RPMI7951 (cell line): Measurements from ENCODE around the gene XRRA1. TPM values are rescaled to one million over a fixed set of nuclear protein-coding genes. Genes with fewer than 3 reads are reported as not detected.
"Not testable (repeated sequence)": the region's sequence is repeated elsewhere in the genome, so short reads cannot be mapped to it uniquely, and the experiment has no call there.

Source experiments
- DNase-seq: peaks from one replicate; pipeline ENCODE4 v3.0.0-alpha.2; 2012; ENCODE audit warnings: low read depth
- total RNA-seq: library from RNA; depleted of rRNA; stranded (reverse); fragments of >200 nt; shearing (Covaris generic); gene quantifications from 2 replicates; pipeline ENCODE4 v1.2.3, GENCODE V29; 2014; rRNA removed

Gene XRRA1
- 14.3 and 14.9 TPM in 2 replicates for total RNA-seq

GRCh38 chr11:74948898-74949752 is at the start of gene XRRA1, which contains the start of gene SPCS2:
TSS of gene XRRA1 (minus strand) at chr11:74949091. CDS start at chr11:74940878, 8,213 bp downstream.
TSS of gene SPCS2 (plus strand) at chr11:74949266. CDS start at chr11:74949286, 20 bp downstream.
- peak; percentile 98 for DNase-seq

GRCh38 chr11:74992852-74993251 is 44.0 kb upstream of the XRRA1 start:
- no peak for DNase-seq

GRCh38 chr11:74990941-74991340 is 42.0 kb upstream of the XRRA1 start:
- no peak for DNase-seq

- DNase-seq, result not testable (repeated sequence)
Observed at GRCh38 chr11:74990150-74990549, 41.3 kb upstream of the XRRA1 start.

GRCh38 chr11:74989260-74989638 is 40.4 kb upstream of the XRRA1 start:
- peak; percentile 18 for DNase-seq

- peak; percentile 81 for DNase-seq
Observed at GRCh38 chr11:74988541-74989259, 39.8 kb upstream of the XRRA1 start, which contains the start of gene NEU3. TSS of gene NEU3 (plus strand) at chr11:74988933. CDS start at chr11:74989061, 128 bp downstream.

- no peak for DNase-seq
Observed at GRCh38 chr11:74984730-74985129, 35.8 kb upstream of the XRRA1 start.

GRCh38 chr11:74984070-74984469 is 35.2 kb upstream of the XRRA1 start:
- DNase-seq, result no peak

GRCh38 chr11:74981888-74982287 is 33.0 kb upstream of the XRRA1 start:
- DNase-seq, result no peak

- no peak for DNase-seq
Observed at GRCh38 chr11:74980634-74981033, 31.7 kb upstream of the XRRA1 start.

GRCh38 chr11:74978041-74978440 is 29.1 kb upstream of the XRRA1 start:
- no peak for DNase-seq

GRCh38 chr11:74971424-74971823 is 22.5 kb upstream of the XRRA1 start:
- no peak for DNase-seq

- DNase-seq, result no peak
Observed at GRCh38 chr11:74970852-74971395, 22.0 kb upstream of the XRRA1 start.

- DNase-seq, result peak; percentile 54
Observed at GRCh38 chr11:74966651-74967050, 17.8 kb upstream of the XRRA1 start.

- DNase-seq, result not testable (repeated sequence)
Observed at GRCh38 chr11:74960128-74960527, 11.2 kb upstream of the XRRA1 start.

GRCh38 chr11:74957937-74958629 is 9.2 kb upstream of the XRRA1 start:
- no peak for DNase-seq

- no peak for DNase-seq
Observed at GRCh38 chr11:74956397-74957015, 7.6 kb upstream of the XRRA1 start.

- no peak for DNase-seq
Observed at GRCh38 chr11:74954199-74954598, 5.3 kb upstream of the XRRA1 start.

GRCh38 chr11:74953451-74953850 is 4.6 kb upstream of the XRRA1 start:
- no peak for DNase-seq

GRCh38 chr11:74952752-74953151 is 3.9 kb upstream of the XRRA1 start:
- no peak for DNase-seq

GRCh38 chr11:74951226-74951625 is 2.3 kb upstream of the XRRA1 start:
- no peak for DNase-seq
